A673 (cell line): ENCODE measurements around the gene PLCD1.
"Not testable (repeated sequence)": the region's sequence is repeated elsewhere in the genome, so short reads cannot be mapped to it uniquely, and the experiment has no call there.

Experiments
- EZH2 ChIP-seq: fragments of 200-600 bp; sonication (generic); IDR thresholded peaks from 2 replicates; pipeline ENCODE4 v1.6.1; 2017; ENCODE audit warnings: borderline replicate concordance, low read depth, mild to moderate bottlenecking, mixed read lengths, antibody characterized with exemption, low read length; ENCODE audit not compliant: poor library complexity, severe bottlenecking
- TF ChIP-seq, protein P1 (sequence below): fragments of 300-800, 200-600 bp; sonication (generic); conservative IDR thresholded peaks from 2 replicates; pipeline ENCODE4 v1.5.1; 2017; ENCODE audit warnings: low read depth, mild to moderate bottlenecking, antibody characterized with exemption, low read length, moderate library complexity, mixed read lengths

DNA sequence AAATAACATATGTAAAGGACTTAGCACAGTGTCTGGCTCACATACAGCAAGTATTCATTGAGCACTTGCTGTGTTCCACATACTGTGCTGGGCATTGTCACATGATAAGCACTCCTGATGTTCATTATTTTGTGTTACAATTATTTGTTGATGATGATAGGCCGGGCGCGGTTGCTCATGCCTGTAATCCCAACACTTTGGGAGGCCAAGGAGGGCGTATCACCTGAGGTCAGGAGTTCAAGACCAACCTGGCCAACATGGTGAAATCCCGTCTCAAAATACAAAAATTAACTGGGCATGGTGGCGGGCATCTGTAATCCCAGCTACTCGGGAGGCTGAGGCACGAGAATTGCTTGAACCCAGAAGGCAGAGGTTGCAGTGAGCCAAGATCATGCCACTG, 57.4 kb downstream of the PLCD1 start:
- TF ChIP-seq, protein P1, sequence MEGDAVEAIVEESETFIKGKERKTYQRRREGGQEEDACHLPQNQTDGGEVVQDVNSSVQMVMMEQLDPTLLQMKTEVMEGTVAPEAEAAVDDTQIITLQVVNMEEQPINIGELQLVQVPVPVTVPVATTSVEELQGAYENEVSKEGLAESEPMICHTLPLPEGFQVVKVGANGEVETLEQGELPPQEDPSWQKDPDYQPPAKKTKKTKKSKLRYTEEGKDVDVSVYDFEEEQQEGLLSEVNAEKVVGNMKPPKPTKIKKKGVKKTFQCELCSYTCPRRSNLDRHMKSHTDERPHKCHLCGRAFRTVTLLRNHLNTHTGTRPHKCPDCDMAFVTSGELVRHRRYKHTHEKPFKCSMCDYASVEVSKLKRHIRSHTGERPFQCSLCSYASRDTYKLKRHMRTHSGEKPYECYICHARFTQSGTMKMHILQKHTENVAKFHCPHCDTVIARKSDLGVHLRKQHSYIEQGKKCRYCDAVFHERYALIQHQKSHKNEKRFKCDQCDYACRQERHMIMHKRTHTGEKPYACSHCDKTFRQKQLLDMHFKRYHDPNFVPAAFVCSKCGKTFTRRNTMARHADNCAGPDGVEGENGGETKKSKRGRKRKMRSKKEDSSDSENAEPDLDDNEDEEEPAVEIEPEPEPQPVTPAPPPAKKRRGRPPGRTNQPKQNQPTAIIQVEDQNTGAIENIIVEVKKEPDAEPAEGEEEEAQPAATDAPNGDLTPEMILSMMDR, result not testable (repeated sequence)
- TF ChIP-seq EZH2, result not testable (repeated sequence)
